Central memory CD8-positive, alpha-beta T cell (primary cell): ENCODE measurements around the gene PAK4.
"Not testable (repeated sequence)": the region's sequence is repeated elsewhere in the genome, so short reads cannot be mapped to it uniquely, and the experiment has no call there.

Experiments
- ATAC-seq: fragments of 150-1000 bp; cut with Tn5 transposase; replicated peaks from 2 replicates; pipeline ENCODE4 v1.10.0; 2022; ENCODE audit warnings: mild to moderate bottlenecking, moderate FRiP score, moderate number of reproducible peaks; ENCODE audit not compliant: poor library complexity, severe bottlenecking; ENCODE audit errors: extremely low read depth
- DNase-seq, 2 donors: peaks; one replicate each; pipeline ENCODE4 v3.0.0; 2021; ENCODE audit warnings: low spot score in 2 of 2
- H3K27ac Mint-ChIP-seq: one replicate; pipeline ENCODE4 v1.8.0; 2022; ENCODE audit warnings: low read depth, mild to moderate bottlenecking, moderate library complexity, mixed read lengths
- H3K27me3 Mint-ChIP-seq: one replicate; pipeline ENCODE4 v1.8.0; 2022; ENCODE audit warnings: mixed read lengths
- H3K36me3 Mint-ChIP-seq: one replicate; pipeline ENCODE4 v1.8.0; 2022; ENCODE audit warnings: mild to moderate bottlenecking, moderate library complexity, mixed read lengths; ENCODE audit not compliant: insufficient read depth
- H3K4me1 Mint-ChIP-seq: one replicate; pipeline ENCODE4 v1.8.0; 2022; ENCODE audit warnings: mixed read lengths
- H3K4me3 Mint-ChIP-seq: one replicate; pipeline ENCODE4 v1.8.0; 2022; ENCODE audit warnings: mild to moderate bottlenecking, moderate library complexity, mixed read lengths
- H3K9me3 Mint-ChIP-seq: one replicate; pipeline ENCODE4 v1.8.0; 2022; ENCODE audit warnings: mixed read lengths

PAK4 gene

DNA sequence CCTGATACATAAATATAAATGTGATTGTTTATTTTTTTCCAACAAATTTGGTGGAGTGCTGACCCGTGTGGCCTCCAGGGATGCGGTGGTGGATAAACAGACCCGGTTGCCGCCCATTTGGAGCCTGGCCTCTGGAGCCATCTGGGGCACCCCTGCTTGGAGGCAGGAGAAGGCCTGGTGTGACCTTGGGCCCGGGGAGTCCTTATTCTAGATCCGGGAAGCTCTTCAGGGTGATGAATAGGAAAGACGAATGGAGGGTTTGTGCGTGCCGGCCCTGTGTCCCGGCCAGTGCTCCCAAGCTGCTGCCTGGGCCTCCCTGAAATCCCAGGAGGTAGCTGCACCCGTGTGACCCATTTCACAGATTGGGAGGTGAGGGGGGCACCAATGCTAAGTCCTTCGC lies 11.5 kb downstream of the PAK4 start:
- DNase-seq, result no peak
- Mint-ChIP-seq H3K4me1 (peaks cover 38% of the 10 kb centered on the region), H3K27ac (peak overlapping the region; percentile 46), H3K27me3 (no peaks in the 10 kb centered on the region), H3K4me3 (no peak overlapping the region), H3K36me3 (peaks cover 3% of the 10 kb centered on the region), H3K9me3 (no peaks in the 10 kb centered on the region)
- no peak for ATAC-seq

DNA sequence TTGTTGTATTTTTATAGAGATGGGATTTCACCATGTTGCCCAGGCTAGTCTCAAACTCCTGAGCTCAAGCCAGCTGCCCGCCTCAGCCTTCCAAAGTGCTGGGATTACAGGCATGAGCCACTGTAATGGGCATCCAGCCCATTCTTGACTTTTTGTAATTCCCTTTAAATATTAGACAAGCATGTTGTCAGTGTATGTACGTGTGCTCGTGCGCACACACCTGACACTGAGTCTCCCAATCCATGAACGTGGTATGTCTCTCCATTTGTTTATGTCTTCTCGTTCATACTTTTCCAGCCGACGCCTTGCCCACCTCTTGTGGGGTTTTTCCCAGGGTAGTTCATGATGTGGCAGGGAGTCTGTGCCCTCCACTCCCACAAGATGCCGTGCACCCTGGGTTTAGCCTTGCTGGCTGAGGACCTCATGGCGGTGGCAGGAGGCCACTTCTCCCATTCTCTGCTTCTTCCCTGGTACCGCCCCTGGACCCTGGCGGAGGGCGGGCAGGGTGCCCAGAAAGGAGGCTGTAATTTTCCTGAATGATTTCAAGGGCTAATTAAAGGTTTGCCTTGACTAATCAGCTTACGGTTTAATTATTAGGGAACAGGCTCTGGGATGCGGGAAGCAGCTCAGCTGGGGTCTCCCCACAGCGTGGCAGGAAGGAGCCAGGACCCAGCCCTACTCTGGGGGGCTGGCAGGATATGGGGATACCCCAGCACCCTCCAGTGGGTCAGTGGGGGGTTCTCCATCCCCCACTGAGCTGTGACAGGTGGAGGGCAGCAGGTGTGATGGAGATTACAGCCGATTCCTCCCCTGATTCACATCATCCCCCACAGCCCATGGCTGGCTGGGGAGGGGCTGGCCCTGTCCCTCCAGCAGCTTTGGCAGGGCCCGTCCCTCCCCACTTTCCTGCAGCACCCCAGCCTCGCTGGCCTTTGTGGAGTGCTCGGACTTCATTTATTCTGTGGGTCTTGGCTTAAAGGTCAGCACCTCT lies 12.9 kb downstream of the PAK4 start:
- Mint-ChIP-seq H3K27ac (no peak overlapping the region), H3K9me3 (no peaks in the 10 kb centered on the region), H3K4me1 (peaks cover 36% of the 10 kb centered on the region), H3K4me3 (no peak overlapping the region), H3K27me3 (no peaks in the 10 kb centered on the region), H3K36me3 (peaks cover 3% of the 10 kb centered on the region)
- DNase-seq (no peak), ATAC-seq (no peak)

DNA sequence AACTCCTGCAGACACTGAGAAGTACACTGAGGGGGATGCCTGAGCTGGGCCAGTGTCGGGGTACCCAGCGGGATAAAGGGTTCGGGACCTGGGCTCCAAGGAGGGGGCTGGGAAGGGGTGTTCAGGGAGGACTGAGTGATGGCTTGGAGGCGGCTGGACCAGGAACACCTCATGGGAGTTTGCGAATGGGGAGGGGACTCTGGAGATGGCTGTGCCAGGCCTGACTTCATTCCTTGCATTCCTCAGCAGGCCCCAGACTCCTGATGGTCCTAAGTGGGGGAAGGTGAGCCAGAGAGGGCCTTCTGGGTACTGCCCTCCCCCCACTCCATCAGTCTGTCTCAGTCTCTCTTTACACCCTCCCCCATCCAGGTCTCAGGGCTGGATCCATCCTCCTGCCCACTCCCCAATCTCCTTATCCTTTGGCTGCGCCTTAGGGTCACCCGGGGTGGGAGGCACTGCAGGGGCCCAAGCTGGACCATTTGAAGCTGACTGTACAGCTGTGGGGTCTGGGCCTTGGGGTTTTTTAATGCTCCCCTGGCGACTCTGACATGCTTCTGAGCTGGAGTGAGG lies 13.8 kb downstream of the PAK4 start:
- H3K27me3 Mint-ChIP-seq, result no peaks in the 10 kb centered on the region
- ATAC-seq, result no peak
- H3K4me3 Mint-ChIP-seq, result no peak overlapping the region
- DNase-seq, result no peak
- H3K9me3 Mint-ChIP-seq, result no peaks in the 10 kb centered on the region
- H3K27ac Mint-ChIP-seq, result no peak overlapping the region
- peaks cover 3% of the 10 kb centered on the region for H3K36me3 Mint-ChIP-seq
- peaks cover 39% of the 10 kb centered on the region for H3K4me1 Mint-ChIP-seq

DNA sequence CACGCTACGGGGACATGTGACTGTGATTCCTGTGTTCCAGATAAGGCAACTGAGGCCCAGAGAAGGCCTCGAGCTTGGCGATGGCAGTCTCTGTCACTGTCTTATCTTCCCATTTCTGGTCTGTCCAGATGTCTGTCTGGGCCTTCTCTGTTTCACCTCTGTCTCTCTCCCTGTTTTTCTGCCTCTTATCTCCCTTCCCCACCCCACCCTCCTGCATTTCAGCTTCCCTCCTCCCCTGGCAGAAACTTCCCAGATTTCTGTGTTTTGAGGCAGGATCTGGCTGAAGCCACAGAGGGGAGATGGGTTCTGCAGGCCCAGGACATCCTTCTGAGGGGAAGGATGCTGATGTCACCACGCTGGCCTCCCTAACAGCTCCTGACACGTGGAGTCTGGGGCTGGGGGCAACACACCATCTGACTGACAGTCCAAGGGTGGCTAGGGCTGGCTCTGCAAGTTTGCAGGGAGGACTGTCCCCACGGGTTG lies 14.4 kb downstream of the PAK4 start:
- H3K36me3 Mint-ChIP-seq, result peaks cover 3% of the 10 kb centered on the region
- no peaks in the 10 kb centered on the region for H3K9me3 Mint-ChIP-seq
- H3K27ac Mint-ChIP-seq, result no peak overlapping the region
- ATAC-seq (no peak), DNase-seq (no peak)
- H3K4me1 Mint-ChIP-seq, result peaks cover 43% of the 10 kb centered on the region
- no peak overlapping the region for H3K4me3 Mint-ChIP-seq
- H3K27me3 Mint-ChIP-seq, result no peaks in the 10 kb centered on the region

DNA sequence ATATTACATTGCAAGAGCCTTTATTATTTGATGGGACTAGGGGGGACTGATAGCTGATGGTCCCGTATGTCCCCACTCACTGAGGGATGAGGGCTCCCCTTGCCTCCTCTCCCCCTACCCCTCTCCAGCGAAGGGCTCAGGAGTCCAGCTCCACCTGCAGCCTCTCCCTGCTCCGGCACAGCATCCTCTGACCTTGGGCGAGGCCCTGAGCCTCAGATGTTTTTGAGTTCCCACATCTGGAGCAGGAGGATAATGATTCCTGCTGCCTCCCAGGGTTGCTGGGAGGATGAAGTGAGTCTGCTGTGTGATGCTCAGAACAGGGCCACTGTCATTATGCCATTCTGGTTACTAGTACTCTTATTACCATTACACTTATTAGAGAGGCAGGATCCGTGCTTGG lies 15.0 kb downstream of the PAK4 start:
- ATAC-seq (no peak), DNase-seq (no peak)
- Mint-ChIP-seq H3K4me1 (peaks cover 43% of the 10 kb centered on the region), H3K4me3 (no peak overlapping the region), H3K27ac (no peak overlapping the region), H3K36me3 (peaks cover 3% of the 10 kb centered on the region), H3K9me3 (no peaks in the 10 kb centered on the region), H3K27me3 (no peaks in the 10 kb centered on the region)

DNA sequence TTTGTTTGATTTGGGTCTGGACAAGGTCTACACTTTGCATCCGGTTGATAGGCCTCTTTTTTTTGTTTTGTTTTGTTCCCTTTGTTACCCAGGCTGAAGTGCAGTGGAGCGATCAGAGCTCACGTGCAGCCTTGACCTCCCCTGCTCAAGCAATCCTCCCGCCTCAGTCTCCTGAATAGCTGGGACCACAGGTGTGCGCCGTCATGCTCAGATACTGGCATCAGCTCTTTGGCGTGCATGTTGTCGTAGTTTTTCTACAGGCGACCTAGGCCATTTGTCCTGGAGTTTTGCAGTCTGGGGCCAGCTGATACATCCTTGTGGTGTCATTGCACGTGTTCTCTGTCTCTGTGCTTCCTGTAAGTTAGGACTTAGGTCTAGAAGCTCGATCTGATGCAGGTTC lies 16.3 kb downstream of the PAK4 start:
- ATAC-seq (no peak), DNase-seq (no peak)
- Mint-ChIP-seq H3K27me3 (no peaks in the 10 kb centered on the region), H3K9me3 (no peaks in the 10 kb centered on the region), H3K36me3 (peaks cover 1% of the 10 kb centered on the region), H3K4me1 (peaks cover 42% of the 10 kb centered on the region), H3K4me3 (no peak overlapping the region), H3K27ac (no peak overlapping the region)

DNA sequence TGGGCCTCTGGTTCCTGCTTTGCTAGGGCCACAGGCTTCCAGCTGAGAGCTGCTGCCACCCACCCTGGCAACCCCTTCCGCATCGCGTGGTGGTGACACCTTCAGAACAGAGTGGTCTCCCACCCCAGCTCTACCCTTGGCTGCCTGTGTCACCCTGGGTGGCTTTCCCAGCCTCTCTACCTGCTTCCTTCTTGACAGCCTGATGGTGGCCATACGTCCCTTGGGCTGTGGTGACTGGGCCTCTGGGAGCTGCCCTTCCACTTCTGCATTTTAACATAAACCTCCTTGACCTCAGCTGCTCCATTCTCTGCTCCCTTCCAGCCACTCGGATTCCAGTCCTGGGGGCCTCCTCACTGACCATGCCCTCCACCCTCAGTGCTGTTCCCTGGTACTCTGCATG lies 17.0 kb downstream of the PAK4 start:
- Mint-ChIP-seq H3K27me3 (no peaks in the 10 kb centered on the region), H3K27ac (peak overlapping the region; percentile 61), H3K36me3 (peaks cover 1% of the 10 kb centered on the region), H3K4me1 (peaks cover 44% of the 10 kb centered on the region), H3K4me3 (no peak overlapping the region), H3K9me3 (no peaks in the 10 kb centered on the region)
- no peak for DNase-seq
- no peak for ATAC-seq

DNA sequence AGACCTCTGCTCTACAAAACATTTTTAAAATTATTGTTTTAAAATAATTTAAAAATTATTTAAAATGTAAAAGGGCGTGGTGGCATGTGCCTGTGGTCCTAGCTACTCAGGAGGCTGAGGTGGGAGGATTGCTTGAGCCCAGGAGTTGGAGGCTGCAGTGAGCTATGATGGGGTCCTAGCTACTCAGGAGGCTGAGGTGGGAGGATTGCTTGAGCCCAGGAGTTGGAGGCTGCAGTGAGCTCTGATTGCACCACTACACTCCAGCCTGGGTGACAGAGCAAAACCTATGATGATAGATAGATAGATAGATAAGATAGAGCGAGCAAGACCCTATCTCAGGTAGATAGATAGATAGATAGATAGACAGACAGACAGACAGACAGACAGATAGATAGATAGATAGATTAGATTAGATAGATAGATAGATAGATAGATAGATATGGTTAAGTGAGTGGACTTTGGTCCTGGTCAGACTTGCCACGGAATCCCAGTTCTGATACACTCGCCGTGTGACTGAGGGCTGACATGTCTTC lies 18.2 kb downstream of the PAK4 start:
- peaks cover 46% of the 10 kb centered on the region for H3K4me1 Mint-ChIP-seq
- not testable (repeated sequence) for ATAC-seq
- H3K27ac Mint-ChIP-seq, result peak overlapping the region; percentile 38

DNA sequence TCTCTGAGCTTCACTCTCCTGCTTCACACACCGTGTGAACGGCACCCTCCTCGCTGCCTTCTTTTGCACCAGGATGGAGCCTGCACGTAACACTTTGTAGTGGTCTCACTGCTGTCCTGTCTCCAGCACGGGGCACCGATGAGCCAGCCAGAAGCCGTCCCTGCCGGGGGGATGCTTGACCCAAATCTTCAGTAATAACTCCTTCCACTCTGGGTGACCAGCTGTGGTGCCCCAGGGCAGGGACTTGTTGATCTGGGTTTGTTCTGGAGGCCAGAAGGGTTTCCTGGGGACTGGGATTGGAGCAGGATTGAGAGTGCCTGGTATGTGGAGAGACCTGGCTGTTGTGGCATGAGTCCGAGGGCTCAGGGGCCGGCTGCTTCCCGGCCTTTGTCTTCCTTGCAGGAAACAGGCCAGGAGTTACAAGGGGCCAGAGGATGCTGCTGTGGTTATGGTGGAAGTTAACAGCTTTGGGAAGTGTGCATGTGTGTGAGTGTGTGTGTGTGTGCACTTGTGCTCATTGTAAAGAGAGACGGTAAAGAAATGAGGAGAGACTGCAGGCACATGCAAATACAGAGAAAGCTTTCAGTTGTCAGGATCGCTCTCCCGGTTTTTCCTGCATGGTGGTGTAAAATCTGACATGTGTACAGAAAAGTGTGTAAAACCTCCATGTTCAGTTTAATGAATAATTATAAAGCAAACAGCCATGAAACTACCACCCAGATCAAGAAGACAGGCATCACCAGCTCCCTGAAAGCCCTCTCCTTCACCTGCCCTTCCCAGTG lies 18.9 kb downstream of the PAK4 start:
- Mint-ChIP-seq H3K27ac (peak overlapping the region; percentile 58), H3K36me3 (peaks cover 1% of the 10 kb centered on the region), H3K27me3 (no peaks in the 10 kb centered on the region), H3K4me1 (peaks cover 46% of the 10 kb centered on the region), H3K9me3 (no peaks in the 10 kb centered on the region), H3K4me3 (no peak overlapping the region)
- no peak for ATAC-seq
- DNase-seq, result no peak

More for the DNA sequence above, 18.2 kb downstream of the PAK4 start:
- H3K4me3 Mint-ChIP-seq, DNase-seq, H3K27me3 Mint-ChIP-seq, H3K9me3 Mint-ChIP-seq, H3K36me3 Mint-ChIP-seq: not testable (repeated sequence)

DNA sequence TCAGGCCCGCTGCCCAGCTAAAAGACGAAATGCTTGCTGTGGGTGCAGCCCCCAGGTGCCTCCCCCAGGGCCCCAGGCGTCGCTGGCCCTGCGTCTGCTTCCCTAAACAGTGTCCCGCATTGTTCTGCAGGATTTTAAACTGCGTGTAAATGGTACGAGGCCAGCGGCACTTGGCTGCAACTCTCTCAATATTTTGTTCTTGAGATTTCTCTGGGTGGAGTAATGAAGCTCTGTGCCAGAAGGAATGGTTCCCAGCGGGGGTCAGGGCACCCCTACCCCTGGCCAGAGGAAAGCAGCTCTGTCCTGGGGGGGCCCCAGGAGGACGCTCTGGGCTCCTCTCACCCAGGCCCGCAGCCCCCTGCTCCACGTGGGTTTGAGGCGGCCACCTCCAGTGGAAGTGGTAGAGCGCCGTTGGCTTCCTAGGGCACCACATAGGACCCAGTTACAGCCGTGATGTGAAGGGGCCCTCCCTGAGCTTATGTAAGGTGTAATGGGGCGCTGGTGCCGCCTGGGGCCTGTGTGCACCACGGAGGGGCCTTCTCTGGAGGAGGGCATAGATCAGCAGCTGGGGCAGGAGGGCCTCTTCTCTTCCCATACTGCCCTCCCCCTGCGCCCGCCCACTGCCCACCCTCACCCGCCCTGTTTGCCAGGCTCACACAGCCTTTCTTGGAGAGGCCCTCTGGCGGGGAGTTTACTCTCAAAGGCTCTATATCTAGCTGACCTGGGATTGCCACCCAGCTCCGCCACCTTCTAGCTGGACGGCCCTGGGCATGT lies 19.8 kb downstream of the PAK4 start:
- H3K27me3 Mint-ChIP-seq, result no peaks in the 10 kb centered on the region
- ATAC-seq (no peak), DNase-seq (no peak)
- no peaks in the 10 kb centered on the region for H3K9me3 Mint-ChIP-seq
- H3K4me1 Mint-ChIP-seq, result peaks cover 46% of the 10 kb centered on the region
- peaks cover 1% of the 10 kb centered on the region for H3K36me3 Mint-ChIP-seq
- H3K4me3 Mint-ChIP-seq, result no peak overlapping the region
- H3K27ac Mint-ChIP-seq, result peak overlapping the region; percentile 58

DNA sequence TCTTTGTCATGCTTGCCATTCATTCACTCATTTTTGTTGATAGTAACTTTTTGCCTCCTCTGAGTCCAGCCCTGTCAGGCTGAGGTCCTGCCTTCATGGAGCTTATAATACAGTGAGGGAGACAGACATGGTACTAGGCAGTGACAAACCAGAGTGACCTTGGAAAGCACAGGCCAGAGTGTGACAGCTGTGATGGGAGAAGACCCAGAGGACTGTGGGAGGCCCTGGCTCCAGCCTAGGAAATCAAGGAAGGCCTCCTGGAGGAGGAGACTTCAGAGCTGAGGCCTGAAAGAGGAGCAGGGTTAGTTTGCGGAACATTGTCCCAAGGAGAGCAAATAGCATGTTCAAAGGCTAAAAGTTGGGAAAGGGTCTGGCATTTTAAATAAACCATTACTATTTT lies 20.5 kb downstream of the PAK4 start:
- peaks cover 5% of the 10 kb centered on the region for H3K36me3 Mint-ChIP-seq
- no peaks in the 10 kb centered on the region for H3K9me3 Mint-ChIP-seq
- DNase-seq, result no peak
- peaks cover 48% of the 10 kb centered on the region for H3K4me1 Mint-ChIP-seq
- H3K4me3 Mint-ChIP-seq, result no peak overlapping the region
- no peak for ATAC-seq
- H3K27ac Mint-ChIP-seq, result no peak overlapping the region
- no peaks in the 10 kb centered on the region for H3K27me3 Mint-ChIP-seq
